Transverse colon (tissue), 3 donors: Measurements from ENCODE around the gene SLC25A10.

ENCODE experiments used
- CTCF ChIP-seq, 5 experiments: fragments of 200-600 bp in 3 of 5; fragments of 450-650 bp in 2 of 5; sonication (generic) in 3 of 5; IDR thresholded peaks; 1 replicate in 2 of 5; 2 replicates in 3 of 5; pipeline ENCODE4 v1.5.1; 2016 to 2017; ENCODE audit warnings: antibody characterized with exemption in 5 of 5, inconsistent platforms in 3 of 5, mild to moderate bottlenecking in 2 of 5, moderate library complexity in 1 of 5
- EP300 ChIP-seq: sonication (generic); formaldehyde crosslinking; IDR thresholded peaks from one replicate; pipeline ENCODE4 v1.6.1; 2017; ENCODE audit warnings: antibody characterized with exemption, low read depth
- POLR2A ChIP-seq: fragments of 450-650 bp; IDR thresholded peaks from one replicate; pipeline ENCODE4 v1.6.1; 2016; ENCODE audit warnings: antibody characterized with exemption, mild to moderate bottlenecking, moderate library complexity

GRCh38 chr17:81723651-81724209 is 11.6 kb downstream of the SLC25A10 start:
- TF ChIP-seq CTCF (IDR thresholded peaks at IDR 0.05) (no peak), POLR2A (peak; percentile 48), EP300 (no peak)
